Peyer's patch (tissue), 4 donors: Measurements from ENCODE around the gene FOXA3.

Experiments
- CTCF ChIP-seq, 6 experiments: fragments of 450-650 bp in 4 of 6; fragments of 200-600 bp in 2 of 6; sonication (generic) in 1 of 6; IDR thresholded peaks; one replicate each; pipeline ENCODE4 v1.5.1; 2017 to 2019; ENCODE audit warnings: antibody characterized with exemption in 6 of 6, mild to moderate bottlenecking in 3 of 6, moderate library complexity in 1 of 6
- POLR2A ChIP-seq, 2 donors: fragments of 450-650 bp; IDR thresholded peaks; one replicate each; pipeline ENCODE4 v1.5.1; 2017; ENCODE audit warnings: antibody characterized with exemption in 2 of 2, mild to moderate bottlenecking in 2 of 2, moderate library complexity in 2 of 2

- no peak for TF ChIP-seq CTCF (IDR thresholded peaks at IDR 0.05)
- no peak for TF ChIP-seq POLR2A (IDR thresholded peaks at IDR 0.05)
These were observed 35.9 kb downstream of the FOXA3 start for GRCh38 chr19:45899919-45900589.
